Activated T-helper 9 cell treated with anti-CD3 and anti-CD28 coated beads, Interleukin-2, amount 50 U/mL, for 16 hours (primary cell): ENCODE data around the gene FICD.
"Not testable (repeated sequence)": the region's sequence is repeated elsewhere in the genome, so short reads cannot be mapped to it uniquely, and the experiment has no call there.

Source experiments
- DNase-seq: peaks from one replicate; pipeline ENCODE4 v3.0.0-alpha.2; 2020; ENCODE audit warnings: low read depth

The FICD gene

DNA sequence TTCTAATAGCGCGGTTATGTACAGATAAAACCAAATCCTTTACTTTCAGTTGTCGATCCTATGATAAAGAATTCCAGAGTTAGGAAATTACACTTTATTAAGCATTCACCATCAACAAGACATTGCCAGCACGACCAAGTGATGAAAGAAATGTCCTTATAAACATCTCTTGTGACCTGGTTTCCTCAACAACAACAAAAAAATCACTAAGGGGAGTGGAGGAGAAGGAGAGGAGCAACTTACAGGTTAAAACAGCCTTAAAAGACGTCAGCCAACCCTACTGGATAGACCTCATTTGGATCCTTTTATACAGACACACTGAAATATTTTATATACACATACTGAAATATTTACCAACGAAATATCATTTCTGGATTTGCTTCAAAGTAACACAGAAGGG is 23.1 kb downstream of the FICD start:
- no peak for DNase-seq

GRCh38 chr12:108538616-108539195 is 23.6 kb downstream of the FICD start:
- no peak for DNase-seq

DNA sequence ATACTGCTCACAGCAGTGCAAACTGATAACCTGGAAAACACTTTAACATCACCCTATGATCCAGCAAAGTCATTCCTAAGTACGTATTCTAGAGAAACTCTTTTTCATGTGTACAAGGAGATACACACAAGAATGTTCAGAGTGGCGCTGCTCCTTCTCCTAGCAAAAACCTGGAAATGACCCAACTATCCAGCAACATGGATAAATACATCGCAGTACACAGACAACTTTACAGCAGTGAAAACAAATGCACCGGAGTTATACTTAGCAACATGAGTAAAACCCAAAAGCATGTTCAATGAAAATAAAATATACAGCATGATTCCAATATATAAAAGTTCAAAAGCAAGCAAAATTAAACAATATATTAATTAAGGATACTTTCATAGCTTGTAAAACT is 27.2 kb downstream of the FICD start:
- no peak for DNase-seq

- no peak for DNase-seq
These were observed 28.6 kb downstream of the FICD start for GRCh38 chr12:108543652-108544051.

GRCh38 chr12:108547686-108548085 is 32.6 kb downstream of the FICD start:
- DNase-seq, result no peak

DNA sequence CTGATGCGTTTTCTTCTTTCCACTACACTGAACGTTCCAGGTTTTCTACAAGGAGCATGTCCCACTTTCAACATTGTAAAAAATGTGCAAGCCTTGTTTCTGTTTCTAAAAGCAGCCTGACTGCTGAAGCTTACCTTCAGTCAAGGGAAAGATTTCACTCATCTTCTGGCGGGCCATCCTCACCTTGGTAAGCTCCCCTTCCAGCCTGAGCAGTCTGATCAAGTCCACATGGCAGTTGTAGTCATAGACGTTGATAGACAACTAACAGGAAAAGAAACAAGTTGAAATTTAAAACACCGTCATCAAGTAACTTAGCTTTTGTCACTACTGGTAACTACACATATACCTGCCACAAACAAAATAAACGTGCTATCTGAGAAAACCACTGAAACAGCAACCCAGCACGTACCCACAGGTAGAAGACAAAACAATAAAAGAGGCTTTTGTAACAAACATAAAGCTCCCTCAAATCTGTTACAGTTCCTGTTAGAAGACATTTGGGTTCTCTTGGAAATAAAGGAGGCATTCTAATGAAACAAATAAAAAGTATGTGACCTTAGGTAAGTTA is 34.0 kb downstream of the FICD start:
- DNase-seq, result no peak

DNA sequence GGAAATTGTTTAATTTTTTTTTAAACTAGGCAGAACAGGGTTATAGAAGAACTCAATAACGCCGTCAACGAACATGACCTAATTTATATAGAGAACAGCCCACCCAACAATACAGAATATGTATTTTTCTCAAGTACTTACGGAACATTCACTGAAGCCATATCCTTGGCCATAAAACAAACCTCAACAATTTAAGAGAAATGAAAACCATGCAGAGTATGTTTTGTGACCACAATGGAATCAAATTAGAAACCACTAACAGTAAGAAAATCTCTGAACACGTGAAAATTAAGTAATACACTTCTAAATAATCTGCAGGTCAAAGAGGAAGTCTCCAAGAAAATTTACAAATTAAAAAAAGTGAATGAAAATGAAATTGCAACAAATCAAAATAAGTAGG is 36.5 kb downstream of the FICD start:
- DNase-seq, result no peak

DNA sequence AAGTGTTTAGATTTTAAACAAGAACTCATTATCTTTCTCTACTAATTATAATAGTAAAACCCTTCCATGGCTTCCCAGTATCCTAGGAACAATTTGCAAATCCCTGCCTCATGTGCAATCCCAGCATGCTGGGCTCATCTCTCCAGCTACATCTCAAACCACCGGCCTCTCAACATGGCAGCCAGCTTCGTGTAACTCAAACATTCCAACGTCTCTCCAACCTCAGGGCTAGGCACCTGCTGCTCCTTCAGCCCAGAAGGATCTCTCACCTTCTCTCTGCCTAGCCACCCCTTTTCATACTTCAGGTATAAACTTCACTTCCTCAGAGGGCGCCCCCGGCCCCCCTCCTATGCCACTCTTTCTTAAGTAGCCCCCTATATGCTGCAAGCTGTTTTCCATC is 38.7 kb downstream of the FICD start:
- DNase-seq, result no peak

DNA sequence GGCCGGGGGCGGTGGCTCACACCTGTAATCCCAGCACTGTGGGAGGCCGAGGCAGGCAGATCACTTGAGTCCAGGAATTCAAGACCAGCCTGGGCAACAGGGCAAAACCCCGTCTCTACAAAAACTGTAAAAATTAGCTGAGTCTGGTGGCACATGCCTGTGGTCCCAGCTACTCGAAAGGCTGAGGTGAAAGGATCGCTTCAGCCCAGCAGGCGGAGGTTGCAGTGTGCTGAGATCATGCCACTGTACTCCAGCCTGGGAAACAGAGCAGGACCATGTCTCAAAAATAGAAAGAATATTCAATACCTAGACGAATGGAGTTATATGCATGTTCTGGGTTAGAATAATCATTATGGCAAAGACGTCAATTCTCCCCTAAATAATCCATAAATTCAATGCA is 40.3 kb downstream of the FICD start:
- not testable (repeated sequence) for DNase-seq

DNA sequence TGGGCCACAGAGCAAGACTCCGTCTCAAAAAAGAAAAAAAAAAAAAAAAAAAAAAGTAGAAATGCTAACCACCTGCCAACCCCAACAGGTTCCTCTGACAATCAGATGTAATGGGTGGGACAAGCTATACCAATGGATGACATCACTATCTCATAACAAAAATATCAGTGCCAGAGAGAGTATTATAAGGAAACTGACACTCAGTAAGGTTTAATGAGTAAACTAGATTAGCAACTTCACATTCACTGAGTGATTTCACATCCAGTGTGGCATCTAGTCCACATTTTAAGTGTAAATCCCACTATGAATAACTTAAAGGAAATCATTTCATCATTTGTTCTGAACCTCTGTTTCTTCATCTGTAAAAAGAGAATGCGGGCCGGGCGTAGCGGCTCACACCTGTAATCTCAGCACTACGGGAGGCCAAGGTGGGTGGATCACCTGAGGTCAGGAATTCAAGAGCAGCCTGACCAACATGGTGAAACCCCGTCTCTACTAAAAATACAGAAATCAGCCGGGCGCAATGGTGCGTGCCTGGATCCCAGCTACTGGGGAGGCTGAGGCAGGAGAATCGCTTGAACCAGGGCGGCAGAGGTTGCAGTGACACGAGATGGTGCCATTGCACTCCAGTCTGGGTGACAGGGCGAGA is 44.1 kb downstream of the FICD start:
- no peak for DNase-seq

GRCh38 chr12:108559748-108560147 is 44.7 kb downstream of the FICD start:
- no peak for DNase-seq

GRCh38 chr12:108560321-108560721 is 45.2 kb downstream of the FICD start:
- DNase-seq, result no peak

DNA sequence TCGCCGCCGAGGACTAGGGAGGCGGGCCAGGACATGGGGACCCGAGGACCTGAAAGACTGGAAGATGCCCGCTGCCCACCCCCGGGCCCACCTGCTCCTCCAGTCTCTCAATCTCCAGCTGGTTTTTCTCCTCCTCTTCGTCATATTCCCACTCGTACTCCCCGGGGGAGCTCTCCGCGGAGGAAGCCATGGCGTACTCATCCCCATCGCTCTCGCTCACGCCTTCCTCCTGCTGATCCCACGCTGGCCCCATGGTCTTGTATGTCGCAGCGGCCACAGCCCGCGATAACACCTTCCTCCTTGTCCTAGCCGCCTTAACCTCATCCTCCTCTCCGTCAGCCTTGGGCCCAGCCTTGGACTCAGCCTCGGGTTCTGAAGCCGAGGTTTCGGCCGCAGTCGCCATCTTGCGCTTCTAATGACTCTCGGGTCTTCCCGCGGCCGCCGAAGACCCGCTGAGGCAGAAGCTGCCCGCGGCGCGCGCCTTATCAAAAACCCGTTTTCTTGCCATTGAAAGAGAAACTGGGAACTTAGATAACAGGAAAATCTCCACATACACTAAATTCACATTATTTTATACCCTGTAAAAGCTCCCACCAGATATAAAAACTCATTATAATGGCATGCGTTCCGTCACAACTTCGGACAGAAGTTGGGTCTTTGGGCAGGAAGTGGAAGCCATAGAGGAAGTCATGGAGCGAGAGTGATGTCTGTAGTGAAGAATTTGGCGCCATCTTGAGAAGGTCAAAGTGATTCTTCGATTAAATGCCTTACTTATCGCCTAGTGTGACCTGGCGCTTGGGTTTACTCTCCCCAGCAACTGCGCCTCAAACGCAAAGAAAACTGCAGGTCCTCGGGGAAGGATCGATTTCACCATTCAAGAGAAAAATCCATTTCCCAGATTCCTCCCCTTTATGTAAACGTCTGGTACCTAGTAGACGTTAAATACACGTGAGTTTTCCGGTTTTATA is 46.0 kb downstream of the FICD start, which contains the start of gene SART3:
SART3 (minus strand) TSS at position 422 of the 968 bp plus-strand sequence; CDS start at position 403, 19 bp downstream.
- peak; percentile 68 for DNase-seq

DNA sequence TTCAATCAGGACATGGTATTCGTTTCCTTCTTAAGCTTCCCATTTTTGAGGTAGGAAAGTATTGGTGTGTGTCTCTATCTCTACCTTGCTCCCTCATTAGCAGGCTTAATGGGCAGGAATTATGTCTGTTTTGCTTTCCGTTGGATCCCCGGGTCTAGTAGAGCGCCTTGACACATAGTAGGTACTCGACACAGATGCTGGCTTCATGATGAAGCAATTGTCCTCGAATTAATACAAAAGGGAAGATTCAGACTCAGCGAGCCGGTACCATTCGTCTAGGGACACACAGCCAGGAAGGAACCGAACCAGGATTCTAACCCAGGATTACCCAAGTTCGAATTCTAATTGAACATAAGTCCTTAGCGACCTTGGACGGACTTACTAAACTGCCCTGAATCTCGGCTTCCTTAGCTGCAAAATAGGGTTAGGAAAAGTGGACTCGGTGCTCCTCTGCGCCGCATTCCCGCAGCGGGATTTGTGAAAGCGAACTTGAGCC is 46.8 kb downstream of the FICD start:
- no peak for DNase-seq

GRCh38 chr12:108562348-108563135 is 47.5 kb downstream of the FICD start, which contains the start of gene ISCU:
TSS of gene ISCU (plus strand) at chr12:108562596. CDS start at chr12:108562623, 27 bp downstream.
- DNase-seq, result peak; percentile 99

- peak; percentile 78 for DNase-seq
These were observed 48.2 kb downstream of the FICD start for GRCh38 chr12:108563136-108563803.

GRCh38 chr12:108563804-108564151 is 48.7 kb downstream of the FICD start:
- no peak for DNase-seq

DNA sequence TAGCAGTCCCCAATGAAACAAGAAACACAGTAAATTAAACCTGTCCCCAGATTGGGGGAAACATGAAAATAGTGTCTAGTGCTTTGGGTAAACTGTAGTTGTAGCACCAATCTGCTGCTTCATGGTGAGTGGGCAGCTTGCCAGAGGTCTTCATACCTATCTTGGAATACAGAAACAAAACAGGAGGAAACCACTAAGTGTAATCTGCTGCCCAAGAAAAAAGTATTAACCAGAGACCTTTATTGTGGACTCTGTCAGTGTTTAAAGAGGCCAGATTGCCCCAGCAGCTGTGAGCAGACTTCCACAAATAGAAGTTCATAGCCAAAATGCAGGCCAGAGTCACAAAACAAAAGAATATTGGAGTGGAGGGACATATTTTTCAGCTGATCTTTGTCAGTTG is 49.6 kb downstream of the FICD start:
- no peak for DNase-seq

DNA sequence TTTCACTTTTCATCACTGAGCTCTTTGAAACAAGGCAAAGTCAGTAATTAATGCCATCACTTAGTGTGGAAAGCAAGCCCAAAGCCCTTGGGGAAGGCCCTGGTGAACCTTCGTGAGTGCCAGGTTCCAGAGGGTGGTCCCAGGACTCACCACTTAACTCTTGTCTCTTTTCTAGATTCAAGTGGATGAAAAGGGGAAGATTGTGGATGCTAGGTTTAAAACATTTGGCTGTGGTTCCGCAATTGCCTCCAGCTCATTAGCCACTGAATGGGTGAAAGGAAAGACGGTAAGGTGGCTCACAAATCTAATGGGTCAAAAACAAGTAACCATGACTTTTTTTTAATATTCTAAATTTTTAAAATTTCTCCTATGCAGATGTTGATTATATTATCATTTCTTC is 50.1 kb downstream of the FICD start:
- DNase-seq, result no peak

GRCh38 chr12:108565976-108566375 is 50.9 kb downstream of the FICD start:
- DNase-seq, result peak; percentile 45

DNA sequence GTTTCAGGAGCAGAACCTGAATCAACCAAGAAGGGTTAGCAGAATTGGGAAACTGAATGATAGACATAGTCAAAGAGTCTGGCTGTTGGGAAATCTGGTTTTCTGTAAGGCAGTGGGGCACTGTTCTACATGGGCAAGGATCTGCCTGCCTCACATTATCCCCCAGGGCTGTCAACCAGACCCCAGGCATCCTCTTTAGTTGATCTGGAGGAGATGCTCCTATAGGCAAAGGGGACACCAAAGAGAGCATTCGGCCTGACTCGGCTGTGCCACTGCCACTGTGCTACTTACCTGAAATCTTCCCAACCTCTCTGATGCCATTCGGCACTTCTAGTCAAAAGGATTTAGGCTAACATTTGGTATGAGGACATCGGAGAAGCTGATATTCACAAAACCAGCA is 51.4 kb downstream of the FICD start:
- DNase-seq, result no peak
